HK-2 (cell line): ENCODE data around the gene IQCE.
"Not testable (repeated sequence)": the region's sequence is repeated elsewhere in the genome, so short reads cannot be mapped to it uniquely, and the experiment has no call there.

Experiments
- DNase-seq: peaks from one replicate; pipeline ENCODE4 v3.0.0-alpha.2; 2018; ENCODE audit not compliant: unreplicated experiment

IQCE gene

GRCh38 chr7:2532199-2532772, 26.5 kb upstream of the IQCE start:
- not testable (repeated sequence) for DNase-seq

- DNase-seq = not testable (repeated sequence)
Measured at GRCh38 chr7:2532816-2533215, 26.0 kb upstream of the IQCE start.

- DNase-seq = not testable (repeated sequence)
Measured at GRCh38 chr7:2533566-2533965, 25.2 kb upstream of the IQCE start.

GRCh38 chr7:2534214-2534613, 24.6 kb upstream of the IQCE start:
- not testable (repeated sequence) for DNase-seq

GRCh38 chr7:2535872-2536627, 22.7 kb upstream of the IQCE start:
- DNase-seq = not testable (repeated sequence)

- DNase-seq = no peak
Measured at GRCh38 chr7:2537981-2538851, 20.6 kb upstream of the IQCE start.

- DNase-seq = no peak
Measured at GRCh38 chr7:2539031-2539911, 19.5 kb upstream of the IQCE start.

GRCh38 chr7:2540133-2540532, 18.6 kb upstream of the IQCE start:
- no peak for DNase-seq

- DNase-seq = no peak
Measured at GRCh38 chr7:2540641-2541051, 18.1 kb upstream of the IQCE start.

GRCh38 chr7:2541291-2542010, 17.3 kb upstream of the IQCE start:
- DNase-seq = no peak

GRCh38 chr7:2542011-2542915, 16.5 kb upstream of the IQCE start:
- DNase-seq = no peak

GRCh38 chr7:2542916-2543871, 15.6 kb upstream of the IQCE start:
- DNase-seq = no peak

- DNase-seq = no peak
Measured at GRCh38 chr7:2544541-2545188, 14.1 kb upstream of the IQCE start.

GRCh38 chr7:2545746-2546425, 12.9 kb upstream of the IQCE start:
- no peak for DNase-seq

GRCh38 chr7:2546776-2547586, 11.8 kb upstream of the IQCE start:
- no peak for DNase-seq

- DNase-seq = no peak
Measured at GRCh38 chr7:2551418-2551817, 7.4 kb upstream of the IQCE start.

GRCh38 chr7:2553108-2553507, 5.7 kb upstream of the IQCE start:
- DNase-seq = no peak
